HepG2 (cell line): ENCODE measurements around the gene TSEN34. TPM values are rescaled to one million over a fixed set of nuclear protein-coding genes. Genes with fewer than 3 reads are reported as not detected.

Experiments used
- ELF1 ChIP-seq: sonication (generic); formaldehyde crosslinking; IDR thresholded peaks from 2 replicates; pipeline ENCODE4 v1.4.0; 2020; ENCODE audit warnings: missing genetic modification reagents
- FOXM1 ChIP-seq: sonication (generic); formaldehyde crosslinking; IDR thresholded peaks from 2 replicates; pipeline ENCODE4 v1.5.0; 2020; ENCODE audit warnings: missing genetic modification reagents
- KDM1A ChIP-seq: IDR thresholded peaks from 2 replicates; pipeline ENCODE4 v1.6.1; 2016; ENCODE audit warnings: missing compliant biosample characterization
- MAFG ChIP-seq: sonication (generic); formaldehyde crosslinking; IDR thresholded peaks from 2 replicates; pipeline ENCODE4 v1.5.1; 2020; ENCODE audit warnings: mild to moderate bottlenecking, missing genetic modification reagents
- NONO ChIP-seq, 2 experiments: fragments of 450-650 bp in 1 of 2; sonication (generic) in 1 of 2; formaldehyde crosslinking in 1 of 2; IDR thresholded peaks in 1 of 2; conservative IDR thresholded peaks in 1 of 2; 2 replicates each; pipeline versions ENCODE4 v1.6.1 to v1.8.0; 2017 to 2022; ENCODE audit warnings: mild to moderate bottlenecking in 1 of 2, missing genetic modification reagents in 1 of 2, moderate library complexity in 1 of 2
- NR2C2 ChIP-seq: sonication (generic); formaldehyde crosslinking; IDR thresholded peaks from 2 replicates; pipeline ENCODE4 v1.4.0; 2020; ENCODE audit warnings: missing genetic modification reagents, mild to moderate bottlenecking, moderate library complexity, borderline replicate concordance
- RARA ChIP-seq: IDR thresholded peaks from 2 replicates; pipeline ENCODE4 v1.6.1; 2016; ENCODE audit warnings: missing genetic modification reagents, missing compliant biosample characterization
- RBM39 ChIP-seq: fragments of 200-400 bp; formaldehyde crosslinking; IDR thresholded peaks from one replicate; pipeline ENCODE4 v1.6.1; 2018; ENCODE audit warnings: antibody characterized with exemption, mild to moderate bottlenecking, low read depth, low read length; ENCODE audit not compliant: poor library complexity, severe bottlenecking
- RXRA ChIP-seq: sonication (generic); formaldehyde crosslinking; IDR thresholded peaks from 2 replicates; pipeline ENCODE4 v1.5.1; 2020; ENCODE audit warnings: missing genetic modification reagents
- SAFB2 ChIP-seq: sonication (generic); formaldehyde crosslinking; IDR thresholded peaks from 2 replicates; pipeline ENCODE4 v1.5.1; 2020; ENCODE audit warnings: missing genetic modification reagents, low read depth, mild to moderate bottlenecking, borderline replicate concordance
- ZNF350 ChIP-seq: sonication (generic); formaldehyde crosslinking; IDR thresholded peaks from 2 replicates; pipeline ENCODE4 v1.4.0; 2020; ENCODE audit warnings: mild to moderate bottlenecking, low read depth, missing genetic modification reagents, borderline replicate concordance
- ZNF776 ChIP-seq: sonication (generic); formaldehyde crosslinking; IDR thresholded peaks from 2 replicates; pipeline ENCODE4 v1.4.0; 2020; ENCODE audit warnings: mild to moderate bottlenecking, missing genetic modification reagents
- ZNF790 ChIP-seq: sonication (generic); formaldehyde crosslinking; IDR thresholded peaks from 2 replicates; pipeline ENCODE4 v1.8.0; 2022; ENCODE audit warnings: missing genetic modification reagents, mild to moderate bottlenecking, borderline replicate concordance
- polyA plus RNA-seq, 8 experiments: library from polyadenylated mRNA; depleted of rRNA in 3 of 8; stranded (reverse) in 7 of 8; unstranded in 1 of 8; fragments of >200 nt; fragmentation: Illumina TruSeq in 4 of 8; extraction: Trizol in 4 of 8; gene quantifications; 2 replicates each; pipeline versions ENCODE4 v1.2.1 to v1.2.3, GENCODE V29; 2011 to 2016; ENCODE audit warnings: low read depth in 4 of 8, missing spikeins in 1 of 8, mixed read lengths in 1 of 8; ENCODE audit not compliant: insufficient read depth in 1 of 8
- total RNA-seq, 5 experiments: library from RNA; depleted of rRNA; stranded (reverse); fragments of >200 nt; fragmentation: Illumina TruSeq; extraction: Trizol; gene quantifications; 2 replicates each; pipeline ENCODE4 v1.2.3, GENCODE V29; 2016; ENCODE audit warnings: low read depth in 1 of 5
- TF ChIP-seq, protein P1 (sequence below): IDR thresholded peaks from 2 replicates; pipeline ENCODE4 v1.6.1; 2018; ENCODE audit warnings: missing genetic modification reagents
- TF ChIP-seq, protein P2 (sequence below): sonication (generic); formaldehyde crosslinking; IDR thresholded peaks from 2 replicates; pipeline ENCODE4 v1.5.1; 2020; ENCODE audit warnings: missing genetic modification reagents, mild to moderate bottlenecking, borderline replicate concordance
- TF ChIP-seq, protein P3 (sequence below): sonication (generic); formaldehyde crosslinking; IDR thresholded peaks from 2 replicates; pipeline ENCODE4 v1.8.1; 2023; ENCODE audit warnings: mild to moderate bottlenecking, moderate library complexity, missing genetic modification reagents
- TF ChIP-seq, protein P4 (sequence below): sonication (generic); formaldehyde crosslinking; IDR thresholded peaks from 2 replicates; pipeline ENCODE4 v1.4.0; 2020; ENCODE audit warnings: mild to moderate bottlenecking, missing genetic modification reagents
- TF ChIP-seq, protein P5 (sequence below): sonication (generic); formaldehyde crosslinking; IDR thresholded peaks from 2 replicates; pipeline ENCODE4 v1.5.1; 2020; ENCODE audit warnings: mild to moderate bottlenecking, missing genetic modification reagents
- TF ChIP-seq, protein P6 (sequence below): sonication (generic); formaldehyde crosslinking; IDR thresholded peaks from 2 replicates; pipeline ENCODE4 v1.4.0; 2020; ENCODE audit warnings: missing genetic modification reagents, low read depth, mild to moderate bottlenecking, borderline replicate concordance

The TSEN34 gene
- total and polyA plus RNA-seq, 2 of the 13 experiments (the other 11 are each of a cell fraction or from before 2014, with no cell fraction given): 55.1 to 65.4 TPM

DNA sequence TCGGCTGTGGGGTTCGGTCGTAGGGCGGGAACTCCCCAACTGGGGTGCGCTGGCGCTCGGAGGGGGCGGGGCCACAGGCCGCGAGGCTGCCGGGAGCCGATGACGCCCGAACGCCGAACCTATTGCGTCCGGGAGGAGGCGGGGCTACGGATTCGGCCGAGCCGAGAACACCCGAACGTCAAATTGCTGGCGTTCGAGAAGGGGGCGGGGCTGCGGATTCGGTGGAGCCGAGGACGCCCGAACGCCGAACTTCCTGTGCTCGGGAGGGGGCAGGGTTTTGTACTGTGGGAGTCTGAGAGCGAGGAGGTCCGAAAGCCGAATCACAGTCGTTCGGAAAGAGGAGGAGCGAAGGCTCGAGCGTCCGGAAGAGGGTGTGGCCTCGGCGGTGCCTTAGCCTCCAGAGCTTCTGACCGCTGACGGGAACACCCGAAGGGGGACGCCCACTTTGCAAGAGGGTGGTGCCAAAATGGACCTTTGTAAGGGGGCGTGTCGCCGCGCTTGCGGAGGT is 551 bp upstream of the TSEN34 start (continued):
- TF ChIP-seq, protein P1, sequence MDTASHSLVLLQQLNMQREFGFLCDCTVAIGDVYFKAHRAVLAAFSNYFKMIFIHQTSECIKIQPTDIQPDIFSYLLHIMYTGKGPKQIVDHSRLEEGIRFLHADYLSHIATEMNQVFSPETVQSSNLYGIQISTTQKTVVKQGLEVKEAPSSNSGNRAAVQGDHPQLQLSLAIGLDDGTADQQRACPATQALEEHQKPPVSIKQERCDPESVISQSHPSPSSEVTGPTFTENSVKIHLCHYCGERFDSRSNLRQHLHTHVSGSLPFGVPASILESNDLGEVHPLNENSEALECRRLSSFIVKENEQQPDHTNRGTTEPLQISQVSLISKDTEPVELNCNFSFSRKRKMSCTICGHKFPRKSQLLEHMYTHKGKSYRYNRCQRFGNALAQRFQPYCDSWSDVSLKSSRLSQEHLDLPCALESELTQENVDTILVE (CRISPR knock-in tag): 0 out of 2 replicates have a peak, but pooled peaks have one; percentile 2
- TF ChIP-seq MAFG (no peak), RXRA (CRISPR knock-in tag) (0 out of 2 replicates have a peak, but pooled peaks have one; percentile 3), ZNF350 (CRISPR knock-in tag) (0 out of 2 replicates have a peak, but pooled peaks have one; percentile 18), NONO (IDR thresholded peaks at IDR 0.05) (no peak), NONO (CRISPR knock-in tag; conservative IDR thresholded peaks at IDR 0.05) (peak; percentile 73; the same call in 1 of the 2 replicates), RARA (CRISPR knock-in tag) (0 out of 2 replicates have a peak, but pooled peaks have one; percentile 8), FOXM1 (CRISPR knock-in tag) (no peak), RBM39 (no peak), KDM1A (CRISPR knock-in tag) (no peak), SAFB2 (CRISPR knock-in tag) (no peak), ZNF790 (no peak; the same call in 1 of the 2 replicates), ELF1 (CRISPR knock-in tag) (peak; percentile 74), NR2C2 (0 out of 2 replicates have a peak, but pooled peaks have one; percentile 32), ZNF776 (CRISPR knock-in tag) (no peak)
- TF ChIP-seq, protein P2, sequence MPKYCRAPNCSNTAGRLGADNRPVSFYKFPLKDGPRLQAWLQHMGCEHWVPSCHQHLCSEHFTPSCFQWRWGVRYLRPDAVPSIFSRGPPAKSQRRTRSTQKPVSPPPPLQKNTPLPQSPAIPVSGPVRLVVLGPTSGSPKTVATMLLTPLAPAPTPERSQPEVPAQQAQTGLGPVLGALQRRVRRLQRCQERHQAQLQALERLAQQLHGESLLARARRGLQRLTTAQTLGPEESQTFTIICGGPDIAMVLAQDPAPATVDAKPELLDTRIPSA (CRISPR knock-in tag): no peak
- TF ChIP-seq, protein P3, sequence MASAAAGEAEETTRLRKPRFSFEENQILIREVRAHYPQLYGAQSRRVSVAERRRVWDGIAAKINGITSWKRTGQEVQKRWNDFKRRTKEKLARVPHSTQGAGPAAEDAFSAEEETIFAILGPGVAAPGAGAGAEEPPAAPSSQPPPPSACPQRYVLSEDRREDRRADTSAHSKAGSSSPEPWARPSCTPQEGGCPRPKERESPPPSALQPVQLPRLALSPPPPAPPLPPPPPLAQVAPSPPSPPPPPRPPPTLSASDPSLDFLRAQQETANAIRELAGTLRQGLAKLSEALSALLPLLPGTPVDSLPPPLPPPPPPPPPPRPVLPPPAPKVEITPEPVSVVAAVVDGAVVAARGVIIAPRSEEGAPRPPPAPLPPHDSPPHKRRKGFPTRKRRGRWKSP (CRISPR knock-in tag): 0 out of 2 replicates have a peak, but pooled peaks have one; percentile 53
- TF ChIP-seq, protein P4, sequence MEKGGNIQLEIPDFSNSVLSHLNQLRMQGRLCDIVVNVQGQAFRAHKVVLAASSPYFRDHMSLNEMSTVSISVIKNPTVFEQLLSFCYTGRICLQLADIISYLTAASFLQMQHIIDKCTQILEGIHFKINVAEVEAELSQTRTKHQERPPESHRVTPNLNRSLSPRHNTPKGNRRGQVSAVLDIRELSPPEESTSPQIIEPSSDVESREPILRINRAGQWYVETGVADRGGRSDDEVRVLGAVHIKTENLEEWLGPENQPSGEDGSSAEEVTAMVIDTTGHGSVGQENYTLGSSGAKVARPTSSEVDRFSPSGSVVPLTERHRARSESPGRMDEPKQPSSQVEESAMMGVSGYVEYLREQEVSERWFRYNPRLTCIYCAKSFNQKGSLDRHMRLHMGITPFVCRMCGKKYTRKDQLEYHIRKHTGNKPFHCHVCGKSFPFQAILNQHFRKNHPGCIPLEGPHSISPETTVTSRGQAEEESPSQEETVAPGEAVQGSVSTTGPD (CRISPR knock-in tag): no peak
- TF ChIP-seq, protein P5, sequence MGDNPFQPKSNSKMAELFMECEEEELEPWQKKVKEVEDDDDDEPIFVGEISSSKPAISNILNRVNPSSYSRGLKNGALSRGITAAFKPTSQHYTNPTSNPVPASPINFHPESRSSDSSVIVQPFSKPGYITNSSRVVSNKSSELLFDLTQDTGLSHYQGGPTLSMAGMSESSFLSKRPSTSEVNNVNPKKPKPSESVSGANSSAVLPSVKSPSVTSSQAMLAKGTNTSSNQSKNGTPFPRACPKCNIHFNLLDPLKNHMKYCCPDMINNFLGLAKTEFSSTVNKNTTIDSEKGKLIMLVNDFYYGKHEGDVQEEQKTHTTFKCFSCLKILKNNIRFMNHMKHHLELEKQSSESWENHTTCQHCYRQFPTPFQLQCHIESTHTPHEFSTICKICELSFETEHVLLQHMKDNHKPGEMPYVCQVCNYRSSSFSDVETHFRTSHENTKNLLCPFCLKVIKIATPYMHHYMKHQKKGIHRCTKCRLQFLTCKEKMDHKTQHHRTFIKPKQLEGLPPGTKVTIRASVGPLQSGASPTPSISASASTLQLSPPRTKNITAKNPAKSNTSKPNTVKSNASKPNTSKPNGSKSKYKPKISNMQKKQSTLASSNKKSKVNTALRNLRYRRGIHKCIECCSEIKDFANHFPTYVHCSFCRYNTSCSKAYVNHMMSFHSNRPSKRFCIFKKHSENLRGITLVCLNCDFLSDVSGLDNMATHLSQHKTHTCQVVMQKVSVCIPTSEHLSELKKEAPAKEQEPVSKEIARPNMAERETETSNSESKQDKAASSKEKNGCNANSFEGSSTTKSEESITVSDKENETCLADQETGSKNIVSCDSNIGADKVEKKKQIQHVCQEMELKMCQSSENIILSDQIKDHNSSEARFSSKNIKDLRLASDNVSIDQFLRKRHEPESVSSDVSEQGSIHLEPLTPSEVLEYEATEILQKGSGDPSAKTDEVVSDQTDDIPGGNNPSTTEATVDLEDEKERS (CRISPR knock-in tag): peak; percentile 13; the same call in 1 of the 2 replicates
- TF ChIP-seq, protein P6, sequence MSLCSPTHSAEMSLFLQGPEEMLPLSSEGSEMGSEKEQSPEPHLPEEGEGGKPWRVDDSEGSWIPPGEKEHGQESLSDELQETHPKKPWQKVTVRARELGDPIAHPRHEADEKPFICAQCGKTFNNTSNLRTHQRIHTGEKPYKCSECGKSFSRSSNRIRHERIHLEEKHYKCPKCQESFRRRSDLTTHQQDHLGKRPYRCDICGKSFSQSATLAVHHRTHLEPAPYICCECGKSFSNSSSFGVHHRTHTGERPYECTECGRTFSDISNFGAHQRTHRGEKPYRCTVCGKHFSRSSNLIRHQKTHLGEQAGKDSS (CRISPR knock-in tag): no peak
